ENCODE data around the gene PAGR1.
A peak's percentile ranks its signal among the peaks of the same experiment; 100 is the strongest.
"Not testable (repeated sequence)": the region's sequence is repeated elsewhere in the genome, so short reads cannot be mapped to it uniquely, and the experiment has no call there.

The PAGR1 gene

DNA sequence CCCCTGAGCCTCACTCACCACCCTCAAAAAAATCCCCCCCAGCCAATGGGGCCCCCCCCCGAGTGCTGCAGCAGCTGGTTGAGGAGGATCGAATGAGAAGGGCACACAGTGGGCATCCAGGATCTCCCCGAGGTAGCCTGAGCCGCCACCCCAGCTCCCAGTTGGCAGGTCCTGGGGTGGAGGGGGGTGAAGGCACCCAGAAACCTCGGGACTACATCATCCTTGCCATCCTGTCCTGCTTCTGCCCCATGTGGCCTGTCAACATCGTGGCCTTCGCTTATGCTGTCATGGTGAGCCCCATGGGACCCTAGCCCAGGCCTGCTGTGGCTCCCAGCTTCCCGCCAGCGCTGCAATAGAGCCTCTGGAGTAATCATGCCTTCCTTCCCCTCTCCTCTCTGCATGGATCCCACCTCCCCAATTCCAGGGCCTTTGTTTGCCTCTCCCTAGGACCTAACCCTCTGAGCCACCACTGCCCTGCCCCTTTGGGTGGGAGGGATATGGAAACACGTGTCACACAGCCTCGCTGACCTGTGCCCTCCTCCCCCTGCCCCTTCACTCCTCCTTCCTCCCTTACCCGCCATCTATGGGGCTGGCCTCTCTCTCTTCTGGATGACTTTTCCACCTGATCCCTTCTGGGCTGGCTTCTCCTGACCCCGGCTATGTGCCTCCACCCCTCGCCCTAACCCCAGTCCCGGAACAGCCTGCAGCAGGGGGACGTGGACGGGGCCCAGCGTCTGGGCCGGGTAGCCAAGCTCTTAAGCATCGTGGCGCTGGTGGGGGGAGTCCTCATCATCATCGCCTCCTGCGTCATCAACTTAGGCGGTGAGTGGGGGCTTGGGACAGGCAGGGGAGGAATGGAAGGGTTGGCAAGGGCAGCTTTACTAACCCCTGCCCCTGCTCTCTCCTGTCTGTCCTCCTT, 2.0 kb upstream of the PAGR1 start:
- peak; percentile 27 for DNase-seq

DNA sequence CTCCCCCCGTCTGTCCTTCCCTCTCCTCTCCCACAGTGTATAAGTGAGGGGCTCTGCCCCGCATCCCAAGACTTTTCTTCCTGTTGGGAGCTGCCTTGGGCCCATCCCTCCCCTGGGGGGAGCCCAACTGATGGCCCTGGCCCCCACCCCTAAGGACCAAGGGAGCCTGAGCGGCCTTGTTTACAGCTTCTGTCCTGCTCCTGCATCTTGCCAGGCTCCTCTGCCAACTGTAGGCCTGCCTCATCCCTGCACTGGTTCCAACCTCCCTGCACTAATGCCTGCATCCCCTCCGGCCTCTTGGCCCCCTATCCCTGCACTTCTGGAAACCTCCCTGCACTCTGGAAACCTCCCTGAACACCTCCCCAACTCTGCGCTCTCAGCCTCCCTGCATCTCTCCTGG, 1.4 kb upstream of the PAGR1 start:
- no peak for DNase-seq

DNA sequence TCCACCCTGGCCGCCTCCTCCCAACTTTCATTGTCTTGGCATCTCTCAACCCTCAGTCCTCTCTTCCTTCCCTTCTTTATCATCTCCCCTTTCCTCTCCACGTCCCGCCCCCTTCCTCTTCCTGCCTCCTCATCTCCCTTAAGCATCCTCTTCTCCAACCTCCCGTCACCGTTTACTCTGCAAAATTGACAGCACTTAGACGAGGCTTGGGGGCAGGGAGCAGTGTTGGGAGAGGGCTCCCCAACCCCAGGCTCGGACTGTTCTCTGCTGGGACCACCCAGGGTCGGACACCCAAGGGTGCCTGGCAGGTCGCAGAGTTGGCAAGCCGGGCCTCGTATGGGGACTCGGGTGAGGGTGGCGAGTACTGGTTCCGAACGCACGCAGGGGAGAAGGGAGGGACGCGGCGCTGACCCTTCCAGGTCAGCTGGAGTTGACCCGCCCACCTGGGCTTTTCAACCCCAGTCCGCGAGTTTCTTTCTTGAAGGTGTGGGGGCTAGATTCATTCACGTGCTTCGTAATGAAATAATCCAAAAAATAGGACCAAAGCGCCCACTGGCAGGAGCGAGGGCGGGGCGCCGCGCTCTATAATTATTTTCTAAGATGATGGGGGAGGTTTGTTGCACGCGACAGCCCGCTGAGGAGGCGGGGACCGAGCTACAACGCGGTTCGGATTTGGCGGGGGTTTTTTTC, 775 bp upstream of the PAGR1 start:
- DNase-seq, result peak; percentile 89

DNA sequence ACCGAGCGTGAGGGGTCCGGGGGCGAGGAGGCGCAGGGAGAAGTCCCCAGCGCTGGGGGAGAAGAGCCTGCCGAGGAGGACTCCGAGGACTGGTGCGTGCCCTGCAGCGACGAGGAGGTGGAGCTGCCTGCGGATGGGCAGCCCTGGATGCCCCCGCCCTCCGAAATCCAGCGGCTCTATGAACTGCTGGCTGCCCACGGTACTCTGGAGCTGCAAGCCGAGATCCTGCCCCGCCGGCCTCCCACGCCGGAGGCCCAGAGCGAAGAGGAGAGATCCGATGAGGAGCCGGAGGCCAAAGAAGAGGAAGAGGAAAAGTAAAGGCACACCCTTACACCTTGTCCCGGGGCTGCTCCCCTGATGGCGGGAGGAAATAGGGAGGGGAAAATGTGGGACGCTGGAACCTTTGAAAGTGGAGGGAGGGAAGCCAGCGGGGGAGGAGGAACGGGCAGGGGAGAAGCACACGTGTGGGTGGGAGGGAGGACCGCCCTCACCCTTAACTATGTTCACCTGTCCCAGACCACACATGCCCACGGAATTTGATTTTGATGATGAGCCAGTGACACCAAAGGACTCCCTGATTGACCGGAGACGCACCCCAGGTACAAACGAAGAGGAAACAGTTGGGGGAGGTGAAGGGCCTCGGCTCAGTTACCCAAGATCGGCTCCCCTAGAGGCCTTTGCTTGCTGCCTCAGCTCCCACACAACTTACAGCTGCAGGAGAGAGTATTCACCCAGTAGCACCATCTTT, 916 bp downstream of the PAGR1 start:
- DNase-seq, result peak; percentile 86

DNA sequence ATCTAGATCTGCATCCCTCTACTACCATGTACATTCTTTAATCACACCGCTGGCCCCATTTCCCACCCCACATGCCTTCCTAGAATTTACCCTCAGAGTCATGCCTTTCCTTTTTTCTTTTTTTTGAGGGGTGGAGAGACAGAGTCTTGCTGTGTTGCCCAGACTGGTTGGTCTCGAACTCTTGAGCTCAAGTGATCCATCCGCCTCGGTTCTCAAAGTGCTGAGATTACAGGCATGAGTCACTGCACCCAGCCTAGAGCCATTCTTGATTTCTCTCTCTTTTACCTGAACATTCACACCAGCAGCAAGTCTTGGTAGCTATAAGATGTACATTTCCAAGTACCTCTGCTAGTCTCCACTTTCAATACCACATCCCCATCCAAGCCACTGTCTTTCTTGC, 2.1 kb downstream of the PAGR1 start:
- DNase-seq, result no peak

DNA sequence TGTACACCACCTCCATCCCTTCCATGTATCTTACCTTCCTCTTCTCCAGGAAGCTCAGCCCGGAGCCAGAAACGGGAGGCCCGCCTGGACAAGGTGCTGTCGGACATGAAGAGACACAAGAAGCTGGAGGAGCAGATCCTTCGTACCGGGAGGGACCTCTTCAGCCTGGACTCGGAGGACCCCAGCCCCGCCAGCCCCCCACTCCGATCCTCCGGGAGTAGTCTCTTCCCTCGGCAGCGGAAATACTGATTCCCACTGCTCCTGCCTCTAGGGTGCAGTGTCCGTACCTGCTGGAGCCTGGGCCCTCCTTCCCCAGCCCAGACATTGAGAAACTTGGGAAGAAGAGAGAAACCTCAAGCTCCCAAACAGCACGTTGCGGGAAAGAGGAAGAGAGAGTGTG, 3.6 kb downstream of the PAGR1 start:
- no peak for DNase-seq

DNA sequence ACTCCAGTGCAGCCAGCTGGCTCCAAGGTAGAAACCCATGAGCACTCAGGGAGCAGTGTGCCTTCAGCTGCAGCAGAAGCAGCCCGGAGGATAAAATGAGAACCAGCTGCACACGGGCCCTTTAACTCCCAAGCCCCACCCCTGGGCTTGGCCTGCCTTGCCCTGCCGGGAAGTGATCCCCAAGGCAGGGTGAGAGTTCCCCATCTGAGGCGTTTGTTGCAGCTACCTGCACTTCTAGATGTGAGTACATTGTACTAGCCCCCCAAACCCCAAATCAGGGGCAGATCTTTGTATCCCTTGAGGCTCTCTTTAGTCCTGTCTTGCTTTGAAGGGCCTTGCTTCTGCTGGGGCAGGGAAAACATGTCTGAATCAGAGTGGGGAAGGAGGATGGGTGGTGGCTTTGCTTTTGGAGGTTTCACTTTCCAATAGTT, 4.3 kb downstream of the PAGR1 start, which contains the start of gene MVP:
MVP (plus strand) TSS at position 192 of the 431 bp plus-strand sequence. CDS start 10,088 bp downstream, outside the sequence.
- DNase-seq, result peak; percentile 55

DNA sequence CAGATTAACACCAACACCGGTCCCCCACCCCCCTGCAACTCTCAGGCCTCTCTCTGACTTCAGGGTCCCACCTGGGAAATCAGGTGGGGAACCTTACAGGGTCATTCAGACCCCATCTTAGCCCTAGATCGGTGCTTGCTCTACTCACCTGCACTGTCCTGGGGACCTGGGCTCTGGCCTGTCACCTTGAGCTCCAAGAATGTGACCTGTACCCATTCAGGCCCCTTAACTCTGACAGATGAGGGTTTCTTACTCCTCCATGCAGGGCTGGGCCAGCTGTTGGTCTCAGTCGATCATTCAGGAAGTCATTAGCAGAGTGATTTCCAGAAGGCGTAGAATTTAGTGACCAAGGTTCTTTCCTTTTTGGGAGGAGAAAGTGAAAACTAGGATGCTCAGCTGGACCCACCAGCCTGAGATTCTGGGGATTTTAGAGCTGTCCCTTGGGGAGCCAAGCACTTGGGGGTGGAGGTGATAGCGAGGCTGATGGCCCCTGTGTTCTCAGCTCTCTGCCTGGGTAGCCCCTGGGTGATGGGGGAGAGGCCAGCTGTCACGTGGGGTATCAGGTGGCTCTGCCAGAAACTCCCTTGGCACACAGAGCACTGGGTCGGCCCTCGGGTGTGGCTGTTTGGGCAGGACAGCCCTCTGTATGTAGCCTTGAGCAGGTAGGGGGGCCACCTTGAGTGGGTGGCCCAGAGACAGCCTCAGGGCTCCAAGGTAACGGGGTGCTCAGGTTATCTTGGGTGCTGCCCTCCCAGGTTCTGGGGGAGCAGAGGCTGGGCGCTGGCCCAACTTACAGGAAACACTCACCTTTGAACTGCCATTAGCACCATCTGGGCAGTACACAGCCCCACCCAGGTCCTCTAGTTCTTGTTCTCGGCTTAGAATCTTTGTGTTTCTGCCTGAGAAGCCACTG, 5.0 kb downstream of the PAGR1 start:
- peak; percentile 54 for DNase-seq

DNA sequence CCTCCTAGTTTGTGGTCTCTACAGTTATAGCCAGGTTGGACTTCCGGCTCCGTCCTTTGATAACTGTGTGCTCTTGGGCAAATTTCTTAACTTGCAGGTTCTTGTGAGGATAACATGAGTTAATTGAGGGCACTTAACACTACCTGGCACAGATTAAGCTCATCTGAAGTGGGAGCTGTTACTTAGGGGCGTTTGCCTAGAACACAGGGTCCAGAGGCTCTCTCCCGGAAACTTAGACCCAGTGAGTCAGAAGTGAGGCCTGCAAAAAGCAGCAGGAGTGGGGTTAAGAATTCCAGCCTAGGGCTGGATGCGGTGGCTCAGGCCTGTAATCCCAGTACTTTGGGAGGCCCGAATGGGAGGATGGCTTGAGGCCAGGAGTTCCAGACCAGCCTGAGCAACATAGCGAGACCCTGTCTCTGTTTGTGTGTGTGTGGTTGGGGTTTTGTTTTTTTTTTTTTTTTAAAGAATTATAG, 5.7 kb downstream of the PAGR1 start:
- no peak for DNase-seq

DNA sequence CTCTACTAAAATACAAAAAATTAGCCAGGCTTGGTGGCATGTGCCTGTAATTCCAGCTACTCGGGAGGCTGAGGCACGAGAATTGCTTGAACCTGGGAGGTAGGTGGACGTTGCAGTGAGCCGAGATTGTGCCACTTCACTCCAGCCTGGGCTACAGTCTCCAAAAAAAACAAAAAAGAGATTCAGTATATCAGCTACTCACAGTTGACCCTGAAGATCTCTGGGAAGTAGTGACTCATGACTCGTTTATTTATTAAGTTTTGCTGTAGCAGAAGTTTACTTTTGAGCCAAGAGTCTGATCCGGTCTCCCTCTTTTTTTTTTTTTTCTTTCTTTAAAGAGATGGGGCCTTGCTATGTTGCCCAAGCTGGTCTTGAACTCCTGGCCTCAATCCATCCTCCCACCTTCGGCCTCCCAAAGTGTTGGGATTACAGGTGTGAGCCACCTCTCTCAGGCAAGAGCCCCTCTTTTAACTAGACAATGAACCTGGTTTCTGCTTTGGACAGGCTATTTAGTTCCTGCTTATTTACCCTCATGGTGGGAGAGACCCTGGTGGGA, 8.7 kb downstream of the PAGR1 start:
- DNase-seq, result no peak

DNA sequence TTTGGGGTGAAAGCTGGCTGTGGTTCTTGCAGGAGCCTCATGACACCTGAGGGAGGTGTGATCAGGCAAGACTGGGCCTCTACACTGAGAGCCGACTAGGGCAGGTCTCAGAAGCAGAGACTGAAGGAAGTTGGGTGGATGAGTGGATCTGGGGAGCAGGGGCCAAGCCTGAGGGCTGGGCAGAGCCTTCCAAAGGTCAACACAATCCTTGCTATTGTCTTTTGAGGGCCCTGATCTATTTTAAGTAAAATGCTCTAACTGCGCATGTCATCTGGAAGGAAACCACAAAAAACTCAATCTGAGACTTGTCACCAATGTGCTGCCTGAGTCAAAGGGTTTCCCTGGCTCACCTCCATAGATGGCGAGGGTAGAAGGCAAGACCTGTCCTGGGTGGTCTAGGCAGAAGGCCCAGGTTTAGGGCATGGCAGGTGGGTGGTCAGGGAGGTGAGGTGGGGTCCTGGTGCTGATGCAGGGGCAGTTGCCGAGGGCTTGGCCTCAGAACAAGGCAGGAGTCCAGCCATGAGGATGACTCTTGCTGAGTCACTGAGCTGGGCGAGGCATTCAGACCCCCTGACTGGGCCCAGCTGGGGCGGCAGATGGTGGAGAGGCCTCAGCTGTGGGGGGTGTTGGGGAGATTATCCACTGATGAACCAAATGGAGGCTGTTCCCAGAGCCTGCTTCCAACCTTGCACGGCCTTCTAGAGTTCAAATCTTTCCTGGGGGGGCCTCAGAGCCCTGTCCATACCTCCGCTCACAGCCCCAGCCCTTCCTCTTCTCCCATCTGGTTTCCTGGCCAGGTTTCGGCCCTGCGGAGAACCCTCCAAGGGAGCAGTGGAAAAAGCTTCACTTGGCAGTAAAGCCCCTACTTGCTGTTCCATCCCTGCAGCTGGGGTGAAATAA, 9.4 kb downstream of the PAGR1 start:
- DNase-seq, result peak; percentile 94

DNA sequence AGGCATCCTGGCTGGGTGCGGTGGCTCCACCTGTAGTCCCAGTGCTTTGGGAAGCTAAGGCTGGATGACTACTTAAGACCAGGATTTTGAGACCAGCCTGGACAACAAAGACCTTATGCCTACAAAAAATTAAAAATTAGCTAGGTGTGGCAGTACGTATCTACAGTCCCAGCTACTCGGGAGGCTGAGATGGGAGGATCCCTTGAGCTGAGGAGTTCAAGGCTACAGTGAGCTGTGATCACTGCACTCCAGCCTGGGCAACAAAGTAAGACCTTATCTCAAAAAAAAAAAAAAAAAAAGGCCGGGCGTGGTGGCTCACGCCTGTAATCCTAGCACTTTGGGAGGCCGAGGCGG, 10.4 kb downstream of the PAGR1 start:
- DNase-seq, result no peak

DNA sequence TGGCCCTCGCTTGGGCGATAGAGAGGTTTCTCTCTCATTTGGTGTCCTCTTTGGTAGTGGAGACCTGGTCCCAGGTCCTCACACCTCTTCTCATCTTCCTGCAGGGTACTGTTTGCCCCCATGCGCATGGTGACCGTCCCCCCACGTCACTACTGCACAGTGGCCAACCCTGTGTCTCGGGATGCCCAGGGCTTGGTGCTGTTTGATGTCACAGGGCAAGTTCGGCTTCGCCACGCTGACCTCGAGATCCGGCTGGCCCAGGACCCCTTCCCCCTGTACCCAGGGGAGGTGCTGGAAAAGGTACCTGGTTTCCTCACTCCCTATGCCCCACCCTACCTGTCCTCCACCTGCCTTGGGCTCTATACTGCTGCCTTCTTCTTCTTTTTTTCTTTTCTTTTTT, 14.8 kb downstream of the PAGR1 start:
- no peak for DNase-seq

DNA sequence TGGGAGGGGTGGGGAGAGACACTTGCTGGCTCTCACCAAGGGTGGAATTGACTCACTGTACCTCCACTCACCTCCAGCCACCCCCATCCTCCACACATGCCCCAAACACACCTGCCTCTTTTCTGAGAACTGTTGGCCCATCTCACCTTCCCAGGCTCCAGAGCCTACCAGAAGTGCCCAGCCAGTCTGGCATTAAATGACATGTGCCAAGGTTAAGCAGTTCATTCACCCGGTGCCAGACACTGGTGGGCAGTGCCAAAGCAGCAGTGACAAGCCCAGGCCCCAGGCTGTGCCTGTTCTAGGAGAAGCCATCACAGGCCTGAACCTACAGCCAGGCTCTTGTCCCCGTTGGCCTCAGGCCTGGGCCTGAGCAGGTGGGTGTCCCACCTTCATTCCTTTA, 15.5 kb downstream of the PAGR1 start:
- no peak for DNase-seq

DNA sequence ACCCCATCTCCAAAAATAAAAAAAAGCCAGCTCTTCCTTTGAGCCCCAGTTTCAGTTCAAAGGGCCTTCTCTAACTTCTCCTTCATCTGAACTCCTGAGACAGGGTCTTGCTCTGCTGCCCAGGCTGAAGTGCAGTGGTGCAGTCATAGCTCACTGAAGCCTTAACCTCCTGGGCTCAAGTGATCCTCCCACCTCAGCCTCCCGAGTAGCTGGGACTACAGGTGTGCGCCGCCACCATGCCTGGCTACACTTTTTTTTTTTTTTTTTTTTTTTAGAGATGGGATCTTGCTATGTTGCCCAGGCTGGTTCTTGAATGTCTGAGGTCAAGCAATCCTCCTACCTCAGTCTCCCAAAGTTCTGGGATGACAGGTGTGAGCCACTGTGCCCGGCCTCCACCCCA, 17.3 kb downstream of the PAGR1 start:
- not testable (repeated sequence) for DNase-seq

DNA sequence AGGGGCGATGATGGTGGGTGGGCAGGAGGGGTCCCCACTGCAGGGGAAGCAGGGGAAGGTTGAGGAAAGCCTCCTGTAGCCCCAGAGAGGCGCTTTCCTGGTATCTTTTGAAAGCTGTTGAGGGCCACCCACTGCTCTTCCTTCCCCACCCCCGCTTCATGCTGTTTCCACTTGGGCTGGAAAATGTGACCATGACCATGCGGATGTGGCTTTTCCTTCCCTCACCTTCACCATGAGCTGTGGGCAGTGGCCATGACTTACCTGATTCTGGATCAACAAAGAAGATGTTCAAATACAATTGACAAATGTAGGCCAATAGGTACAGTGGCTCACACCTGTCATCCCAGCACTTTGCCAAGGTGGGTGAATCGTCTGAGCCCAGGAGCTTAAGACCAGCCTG, 18.1 kb downstream of the PAGR1 start:
- no peak for DNase-seq

DNA sequence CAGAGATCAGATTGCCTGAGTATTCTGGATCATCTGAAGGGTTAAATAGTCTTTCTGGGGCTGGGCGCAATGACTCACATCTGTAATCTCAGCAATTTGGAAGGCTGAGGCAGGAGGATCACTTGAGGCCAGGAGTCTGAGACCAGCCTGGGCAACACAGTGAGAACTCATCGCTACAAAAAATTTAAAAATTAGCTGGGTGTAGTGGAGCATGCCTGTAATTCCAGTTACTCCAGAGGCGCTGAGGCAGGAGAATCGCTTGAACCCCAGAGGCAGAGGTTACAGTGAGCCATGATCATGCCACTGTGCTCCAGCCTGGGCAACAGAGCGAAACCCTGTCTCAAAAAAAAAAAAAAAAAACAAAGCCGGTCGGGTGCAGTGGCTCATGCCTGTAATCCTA, 20.0 kb downstream of the PAGR1 start:
- no peak for DNase-seq

DNA sequence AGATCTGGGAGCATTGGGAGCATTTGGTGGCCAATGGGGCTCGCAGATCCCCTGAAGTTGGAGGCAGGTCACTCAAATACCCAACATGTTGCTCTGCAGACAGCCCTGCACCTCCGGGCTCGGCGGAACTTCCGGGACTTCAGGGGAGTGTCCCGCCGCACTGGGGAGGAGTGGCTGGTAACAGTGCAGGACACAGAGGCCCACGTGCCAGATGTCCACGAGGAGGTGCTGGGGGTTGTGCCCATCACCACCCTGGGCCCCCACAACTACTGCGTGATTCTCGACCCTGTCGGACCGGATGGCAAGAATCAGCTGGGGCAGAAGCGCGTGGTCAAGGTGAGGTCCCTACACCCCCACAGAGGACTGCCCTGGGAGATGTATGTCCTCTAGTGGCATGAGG, 20.7 kb downstream of the PAGR1 start:
- no peak for DNase-seq

DNA sequence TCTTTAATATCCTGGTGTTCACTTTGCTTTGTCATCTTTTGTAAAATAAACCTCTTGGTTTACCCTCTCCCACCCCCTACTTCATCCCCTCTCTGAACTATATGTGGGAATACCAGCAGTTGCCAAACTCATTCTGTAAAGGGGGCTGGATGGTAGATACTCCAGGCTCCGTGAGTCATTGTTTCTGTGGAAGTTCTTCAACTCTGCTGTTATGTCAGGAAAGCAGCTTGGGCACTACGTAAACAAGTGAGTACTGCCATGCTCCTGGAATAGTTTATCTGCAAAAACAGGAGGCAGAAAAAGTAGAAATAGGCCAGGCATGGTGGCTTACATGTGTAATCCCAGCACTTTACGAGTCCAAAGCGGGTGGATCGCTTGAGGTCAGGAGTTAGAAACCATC, 21.9 kb downstream of the PAGR1 start:
- DNase-seq, result no peak

DNA sequence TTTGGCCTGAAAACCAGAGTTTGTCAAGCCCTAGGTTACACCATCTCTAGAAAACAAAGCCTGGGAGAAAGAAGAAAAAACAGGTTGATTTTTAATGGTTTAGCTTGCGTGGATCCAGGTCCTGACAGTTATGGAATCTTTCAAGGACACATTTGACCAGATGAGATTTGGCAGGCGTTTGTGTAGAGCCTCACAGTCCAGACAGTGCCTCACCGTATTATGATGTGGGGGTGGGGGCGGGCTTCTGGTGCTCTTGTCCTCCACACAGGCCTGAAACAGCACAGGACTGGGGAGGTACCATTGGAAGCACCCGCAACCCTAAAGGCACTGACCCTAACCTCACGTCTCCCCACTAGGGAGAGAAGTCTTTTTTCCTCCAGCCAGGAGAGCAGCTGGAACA, 23.9 kb downstream of the PAGR1 start:
- DNase-seq, result no peak

DNA sequence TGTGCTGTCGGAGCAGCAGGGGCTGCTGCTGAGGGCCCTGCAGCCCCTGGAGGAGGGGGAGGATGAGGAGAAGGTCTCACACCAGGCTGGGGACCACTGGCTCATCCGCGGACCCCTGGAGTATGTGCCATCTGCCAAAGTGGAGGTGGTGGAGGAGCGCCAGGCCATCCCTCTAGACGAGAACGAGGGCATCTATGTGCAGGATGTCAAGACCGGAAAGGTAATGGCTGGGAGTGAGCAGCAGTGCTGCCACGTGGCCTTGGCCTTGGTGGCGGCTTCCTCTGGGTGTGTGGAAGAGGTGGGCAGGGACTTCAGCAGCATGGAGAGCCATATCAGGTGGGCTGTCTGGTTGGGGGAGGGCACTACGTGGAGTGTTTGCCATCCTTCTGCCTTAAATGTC, 24.3 kb downstream of the PAGR1 start:
- DNase-seq, result no peak
